Measurements from ENCODE around the gene SNAPIN. TPM values are rescaled to one million over a fixed set of nuclear protein-coding genes. Genes with fewer than 3 reads are reported as not detected.
A peak's percentile ranks its signal among the peaks of the same experiment; 100 is the strongest.

Gene SNAPIN
- total RNA-seq, 1 experiment from 2014 or later = 34.1 TPM

DNA sequence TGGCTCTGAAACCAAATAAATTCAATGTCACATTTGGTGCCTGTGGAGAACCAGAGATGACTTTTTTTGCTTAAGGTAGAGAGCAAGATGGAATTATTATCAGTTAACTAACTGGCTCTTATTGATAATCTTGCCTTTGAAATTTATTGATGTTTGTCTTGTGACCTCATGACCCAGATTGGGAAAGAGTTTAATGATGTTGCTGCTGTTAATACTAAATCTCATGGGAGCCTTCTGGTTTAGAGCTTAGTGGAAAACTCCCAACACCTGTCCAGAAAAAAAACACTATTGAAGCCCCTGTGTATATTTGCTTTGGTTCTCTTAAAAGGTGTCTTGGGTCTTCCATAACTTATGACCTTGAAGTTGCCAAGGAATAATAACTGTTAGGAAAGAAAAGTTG lies 14.7 kb upstream of the SNAPIN start:
- no peak for TF ChIP-seq CTCF (IDR thresholded peaks at IDR 0.05; ENCODE audit: insufficient read depth in 1 of 2, low read depth in 1 of 2, low read length in 1 of 2, severe bottlenecking in 1 of 2, unreplicated experiment in 1 of 2)
- H3K36me3 ChIP-seq (ENCODE audit: control insufficient read depth, insufficient read depth, low read length) = peaks cover 9% of the 10 kb centered on the region
- no TSS peak for BruUV-seq (replicated peaks)
- H3K4me3 ChIP-seq (ENCODE audit: low read depth, low read length) = no peak overlapping the region
- intact Hi-C loops (cut with micrococcal nuclease; ENCODE audit: unreplicated experiment) = no loop called here
- ChIA-PET CTCF (interaction anchor here (2.1 kb wide), 1 partner anchor 16 kb away, joined by 13 read pairs; the partner anchor contains the start of genes S100A1 and S100A13), POLR2A (interaction anchor here (2.2 to 3.1 kb wide), 2 partner anchors 10 to 17 kb away, joined by 10 to 34 read pairs; partner anchors contain the start of genes CHTOP and S100A13)
- no peaks in the 10 kb centered on the region for H3K27me3 ChIP-seq (replicated peaks; ENCODE audit: control insufficient read depth, insufficient read depth, low read length)
- DNase-seq = no peak
- H3K9me3 Mint-ChIP-seq (ENCODE audit: unreplicated experiment) = no peaks in the 10 kb centered on the region
- peaks cover 94% of the 10 kb centered on the region for H3K36me3 Mint-ChIP-seq (ENCODE audit: insufficient read depth, unreplicated experiment)
- H3K27me3 Mint-ChIP-seq (ENCODE audit: insufficient read depth, unreplicated experiment) = no peaks in the 10 kb centered on the region
- H3K4me3 Mint-ChIP-seq (ENCODE audit: unreplicated experiment) = no peak overlapping the region
- no peaks in the 10 kb centered on the region for H3K9me3 ChIP-seq
- peaks cover 6% of the 10 kb centered on the region; the same call in 1 of the 2 replicates for H3K4me1 ChIP-seq
- H3K27ac Mint-ChIP-seq (ENCODE audit: unreplicated experiment) = no peak overlapping the region
- H3K4me1 Mint-ChIP-seq (ENCODE audit: low read depth, unreplicated experiment) = peaks cover 27% of the 10 kb centered on the region

- H3K4me1 ChIP-seq = peaks cover 13% of the 10 kb centered on the region; the same call in 1 of the 2 replicates
- H3K36me3 Mint-ChIP-seq (ENCODE audit: insufficient read depth, unreplicated experiment) = peaks cover 82% of the 10 kb centered on the region
- CTCF ChIA-PET = no interaction called here
- H3K4me1 Mint-ChIP-seq (ENCODE audit: low read depth, unreplicated experiment) = peaks cover 33% of the 10 kb centered on the region
- H3K4me3 ChIP-seq (ENCODE audit: low read depth, low read length) = no peak overlapping the region
- no peaks in the 10 kb centered on the region for H3K27me3 ChIP-seq (replicated peaks; ENCODE audit: control insufficient read depth, insufficient read depth, low read length)
- no TSS peak for BruUV-seq (replicated peaks)
- intact Hi-C loops (cut with micrococcal nuclease; ENCODE audit: unreplicated experiment) = no loop called here
- POLR2A ChIA-PET = interaction anchor here (3.8 kb wide), 1 partner anchor 13 kb away, joined by 16 read pairs; the partner anchor contains the start of gene CHTOP
- no peaks in the 10 kb centered on the region for H3K9me3 Mint-ChIP-seq (ENCODE audit: unreplicated experiment)
- no peak for TF ChIP-seq CTCF (IDR thresholded peaks at IDR 0.05; ENCODE audit: insufficient read depth in 1 of 2, low read depth in 1 of 2, low read length in 1 of 2, severe bottlenecking in 1 of 2, unreplicated experiment in 1 of 2)
- no peaks in the 10 kb centered on the region for H3K9me3 ChIP-seq
- H3K27ac Mint-ChIP-seq (ENCODE audit: unreplicated experiment) = peak overlapping the region; percentile 33
- peaks cover 9% of the 10 kb centered on the region for H3K36me3 ChIP-seq (ENCODE audit: control insufficient read depth, insufficient read depth, low read length)
- no peak overlapping the region for H3K4me3 Mint-ChIP-seq (ENCODE audit: unreplicated experiment)
- no peak for DNase-seq
- H3K27me3 Mint-ChIP-seq (ENCODE audit: insufficient read depth, unreplicated experiment) = no peaks in the 10 kb centered on the region
Observed at GRCh38 chr1:153646672-153647345, 11.7 kb upstream of the SNAPIN start.

GRCh38 chr1:153647346-153647714 lies 11.2 kb upstream of the SNAPIN start:
- H3K27ac Mint-ChIP-seq (ENCODE audit: unreplicated experiment) = peak overlapping the region; percentile 33
- BruUV-seq (replicated peaks) = no TSS peak
- no peaks in the 10 kb centered on the region for H3K27me3 Mint-ChIP-seq (ENCODE audit: insufficient read depth, unreplicated experiment)
- DNase-seq = no peak
- Histone ChIP-seq H3K36me3 (ENCODE audit: control insufficient read depth, insufficient read depth, low read length) (peaks cover 5% of the 10 kb centered on the region), H3K27me3 (replicated peaks; ENCODE audit: control insufficient read depth, insufficient read depth, low read length) (no peaks in the 10 kb centered on the region), H3K9me3 (no peaks in the 10 kb centered on the region), H3K4me3 (ENCODE audit: low read depth, low read length) (no peak overlapping the region), H3K4me1 (peaks cover 13% of the 10 kb centered on the region; the same call in 1 of the 2 replicates)
- POLR2A ChIA-PET = interaction anchor here (0.8 to 3.8 kb wide), 2 partner anchors 13 to 31 kb away, joined by 3 to 16 read pairs; partner anchors contain the start of genes CHTOP and S100A14
- H3K4me3 Mint-ChIP-seq (ENCODE audit: unreplicated experiment) = no peak overlapping the region
- H3K9me3 Mint-ChIP-seq (ENCODE audit: unreplicated experiment) = no peaks in the 10 kb centered on the region
- TF ChIP-seq CTCF (IDR thresholded peaks at IDR 0.05; ENCODE audit: insufficient read depth in 1 of 2, low read depth in 1 of 2, low read length in 1 of 2, severe bottlenecking in 1 of 2, unreplicated experiment in 1 of 2) = no peak
- CTCF ChIA-PET = interaction anchor here (1.0 to 1.2 kb wide), 2 partner anchors 13 to 20 kb away, joined by 3 to 4 read pairs; partner anchors contain the start of genes CHTOP and S100A13
- peaks cover 33% of the 10 kb centered on the region for H3K4me1 Mint-ChIP-seq (ENCODE audit: low read depth, unreplicated experiment)
- H3K36me3 Mint-ChIP-seq (ENCODE audit: insufficient read depth, unreplicated experiment) = peaks cover 77% of the 10 kb centered on the region
- intact Hi-C loops (cut with micrococcal nuclease; ENCODE audit: unreplicated experiment) = no loop called here
